Measurements from ENCODE around the gene MARCHF10. TPM values are rescaled to one million over a fixed set of nuclear protein-coding genes. Genes with fewer than 3 reads are reported as not detected.
A peak's percentile ranks its signal among the peaks of the same experiment; 100 is the strongest.
"Not testable (repeated sequence)": the region's sequence is repeated elsewhere in the genome, so short reads cannot be mapped to it uniquely, and the experiment has no call there.

MARCHF10 gene
- total and polyA plus RNA-seq, 3 donors from 2014 or later, result 61.5 to 266 (median 118) TPM

DNA sequence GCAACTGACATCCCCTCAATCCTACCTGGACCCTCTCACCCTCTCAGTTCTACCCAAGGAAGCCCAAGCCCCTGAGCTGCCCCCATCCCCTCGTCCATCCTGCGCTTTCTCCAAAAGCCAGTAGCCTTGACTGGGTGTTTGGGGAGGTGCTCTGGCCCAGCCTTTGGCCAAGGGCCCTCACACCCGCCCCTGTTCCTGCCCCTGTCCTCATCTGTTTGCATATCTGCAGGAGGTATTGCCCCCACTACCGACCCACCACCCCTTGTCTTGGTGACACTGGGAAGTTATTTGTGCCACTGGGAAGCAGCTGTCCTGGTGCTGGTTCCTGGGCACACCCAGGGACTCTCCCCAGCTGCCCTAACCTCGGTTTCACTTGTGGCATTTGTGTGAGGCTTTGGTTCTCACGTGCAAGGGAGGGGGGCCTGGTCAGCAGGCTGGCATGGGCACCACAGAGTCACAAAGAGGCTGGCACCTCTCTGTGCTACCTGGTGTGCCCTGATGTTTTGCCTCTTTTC is 105.3 kb downstream of the MARCHF10 start:
- 56 to 65% methylated on average over 6 of the region's 6 CpGs for WGBS, 2 donors
- no peaks in the 10 kb centered on the region for H3K27me3 ChIP-seq
- no peaks in the 10 kb centered on the region for H3K9me3 ChIP-seq
- no peak overlapping the region for H3K4me3 ChIP-seq
- peaks cover 23% of the 10 kb centered on the region for H3K4me1 ChIP-seq
- no peaks in the 10 kb centered on the region for H3K36me3 ChIP-seq (ENCODE audit: low read depth, missing control alignments)
- TF ChIP-seq, protein P1, sequence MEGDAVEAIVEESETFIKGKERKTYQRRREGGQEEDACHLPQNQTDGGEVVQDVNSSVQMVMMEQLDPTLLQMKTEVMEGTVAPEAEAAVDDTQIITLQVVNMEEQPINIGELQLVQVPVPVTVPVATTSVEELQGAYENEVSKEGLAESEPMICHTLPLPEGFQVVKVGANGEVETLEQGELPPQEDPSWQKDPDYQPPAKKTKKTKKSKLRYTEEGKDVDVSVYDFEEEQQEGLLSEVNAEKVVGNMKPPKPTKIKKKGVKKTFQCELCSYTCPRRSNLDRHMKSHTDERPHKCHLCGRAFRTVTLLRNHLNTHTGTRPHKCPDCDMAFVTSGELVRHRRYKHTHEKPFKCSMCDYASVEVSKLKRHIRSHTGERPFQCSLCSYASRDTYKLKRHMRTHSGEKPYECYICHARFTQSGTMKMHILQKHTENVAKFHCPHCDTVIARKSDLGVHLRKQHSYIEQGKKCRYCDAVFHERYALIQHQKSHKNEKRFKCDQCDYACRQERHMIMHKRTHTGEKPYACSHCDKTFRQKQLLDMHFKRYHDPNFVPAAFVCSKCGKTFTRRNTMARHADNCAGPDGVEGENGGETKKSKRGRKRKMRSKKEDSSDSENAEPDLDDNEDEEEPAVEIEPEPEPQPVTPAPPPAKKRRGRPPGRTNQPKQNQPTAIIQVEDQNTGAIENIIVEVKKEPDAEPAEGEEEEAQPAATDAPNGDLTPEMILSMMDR (IDR thresholded peaks at IDR 0.05), result no peak
- TF ChIP-seq POLR2A (IDR thresholded peaks at IDR 0.05), result no peak
- no peak for DNase-seq
- no peak overlapping the region for H3K27ac ChIP-seq
- intact Hi-C loops (cut with DNase I; ENCODE audit: low total_unique reads), result loop anchor here (5.0 to 10.0 kb wide), 2 partner anchors 264 to 702 kb away; partner anchors contain the start of gene TANC2

DNA sequence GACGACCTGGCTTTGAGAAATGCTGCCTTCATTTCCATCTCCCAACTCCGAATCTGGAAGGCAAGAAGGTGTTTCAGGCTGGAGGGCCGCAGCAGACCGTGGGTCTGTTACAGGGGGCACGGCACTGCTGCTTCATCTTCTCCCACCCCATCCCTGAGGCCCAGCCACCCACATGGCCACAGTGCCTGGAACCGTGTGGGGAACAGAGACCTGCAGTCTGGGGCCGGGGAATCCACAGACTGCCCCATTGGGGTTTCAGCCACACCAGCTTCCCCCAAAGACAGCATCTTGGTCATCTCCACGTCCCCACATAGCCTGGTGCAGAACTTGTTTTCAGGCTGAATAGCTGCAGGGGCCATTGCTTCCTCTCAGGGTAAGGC is 106.4 kb downstream of the MARCHF10 start:
- 84 to 85% methylated on average over 8 of the region's 8 CpGs for WGBS, 2 donors
- Histone ChIP-seq H3K4me3 (no peak overlapping the region), H3K4me1 (peaks cover 31% of the 10 kb centered on the region), H3K9me3 (no peaks in the 10 kb centered on the region), H3K36me3 (ENCODE audit: low read depth, missing control alignments) (no peaks in the 10 kb centered on the region), H3K27me3 (no peaks in the 10 kb centered on the region), H3K27ac (no peak overlapping the region)
- no peak for DNase-seq
- intact Hi-C loops (cut with DNase I; ENCODE audit: low total_unique reads), result loop anchor here (5.0 to 10.0 kb wide), 2 partner anchors 266 to 703 kb away; partner anchors contain the start of gene TANC2
- TF ChIP-seq, protein P1 (IDR thresholded peaks at IDR 0.05), result no peak
- TF ChIP-seq POLR2A (IDR thresholded peaks at IDR 0.05), result no peak

DNA sequence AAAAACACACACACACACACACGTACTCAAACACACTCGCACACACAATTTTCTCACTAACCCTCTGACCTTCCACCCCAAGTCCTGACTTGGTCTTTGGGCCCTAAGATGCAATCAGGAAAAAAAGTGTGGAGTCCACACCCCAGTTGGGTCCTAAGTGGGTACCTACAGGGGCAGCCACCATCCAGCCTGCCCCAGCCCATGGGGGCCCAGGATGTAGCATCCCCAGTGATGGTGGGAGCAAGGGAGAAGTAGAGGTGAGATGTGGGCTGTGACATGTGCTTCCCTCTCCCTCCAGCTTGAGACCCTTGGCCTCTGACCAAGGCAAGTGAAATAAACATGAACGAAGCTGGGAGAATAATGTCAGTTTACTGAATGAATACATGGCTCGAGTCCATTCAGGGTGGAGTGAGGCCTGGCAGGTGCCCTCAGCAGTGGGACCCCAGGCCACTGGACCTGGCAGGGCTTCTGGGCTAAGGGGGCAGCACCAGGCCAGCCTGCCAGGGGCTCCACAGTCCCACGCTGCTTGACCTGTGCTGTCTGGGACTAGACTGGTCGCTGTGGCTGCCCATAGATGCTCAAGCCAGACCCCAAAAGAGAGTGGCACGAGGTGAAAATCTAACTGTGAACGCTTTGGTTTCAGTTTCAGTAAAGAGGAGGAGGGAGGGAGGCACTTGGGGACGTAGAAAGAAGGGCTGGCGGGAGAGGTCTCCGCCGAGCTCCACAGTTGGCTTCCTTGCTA is 107.0 kb downstream of the MARCHF10 start:
- no peak for TF ChIP-seq POLR2A (IDR thresholded peaks at IDR 0.05)
- TF ChIP-seq, protein P1 (IDR thresholded peaks at IDR 0.05), result no peak
- Histone ChIP-seq H3K36me3 (ENCODE audit: low read depth, missing control alignments) (no peaks in the 10 kb centered on the region), H3K4me3 (no peak overlapping the region), H3K4me1 (peaks cover 32% of the 10 kb centered on the region), H3K9me3 (no peaks in the 10 kb centered on the region), H3K27ac (no peak overlapping the region), H3K27me3 (no peaks in the 10 kb centered on the region)
- DNase-seq, result no peak
- intact Hi-C loops (cut with DNase I; ENCODE audit: low total_unique reads), result loop anchor here (5.0 to 10.0 kb wide), 2 partner anchors 266 to 704 kb away; partner anchors contain the start of gene TANC2
- 79% methylated on average over 12 of the region's 12 CpGs for whole genome bisulfite sequencing, 2 donors

DNA sequence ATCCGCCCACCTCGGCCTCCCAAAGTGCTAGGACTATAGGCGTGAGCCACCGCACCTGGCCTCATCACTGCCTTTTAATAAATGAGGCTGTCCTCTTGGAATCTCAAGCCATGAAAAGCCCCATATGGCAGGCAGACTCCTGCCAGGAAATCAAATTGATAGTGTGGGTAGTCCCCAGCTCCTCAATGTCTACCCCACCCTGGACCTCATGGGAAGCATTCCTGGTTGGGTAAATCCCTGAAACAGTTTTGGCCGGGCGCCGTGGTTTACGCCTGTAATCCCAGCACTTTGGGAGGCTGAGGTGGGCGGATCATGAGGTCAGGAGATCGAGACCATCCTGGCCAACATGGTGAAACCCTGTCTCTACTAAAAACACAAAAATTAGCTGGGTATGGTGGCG is 109.7 kb downstream of the MARCHF10 start:
- H3K36me3 ChIP-seq (ENCODE audit: low read depth, missing control alignments); H3K4me3 ChIP-seq; H3K27ac ChIP-seq; intact Hi-C loops (cut with DNase I; ENCODE audit: low total_unique reads); H3K27me3 ChIP-seq; H3K9me3 ChIP-seq; DNase-seq: not testable (repeated sequence)
- 86 to 88% methylated on average over 11 of the region's 11 CpGs for WGBS, 2 donors
- peaks cover 38% of the 10 kb centered on the region for H3K4me1 ChIP-seq

DNA sequence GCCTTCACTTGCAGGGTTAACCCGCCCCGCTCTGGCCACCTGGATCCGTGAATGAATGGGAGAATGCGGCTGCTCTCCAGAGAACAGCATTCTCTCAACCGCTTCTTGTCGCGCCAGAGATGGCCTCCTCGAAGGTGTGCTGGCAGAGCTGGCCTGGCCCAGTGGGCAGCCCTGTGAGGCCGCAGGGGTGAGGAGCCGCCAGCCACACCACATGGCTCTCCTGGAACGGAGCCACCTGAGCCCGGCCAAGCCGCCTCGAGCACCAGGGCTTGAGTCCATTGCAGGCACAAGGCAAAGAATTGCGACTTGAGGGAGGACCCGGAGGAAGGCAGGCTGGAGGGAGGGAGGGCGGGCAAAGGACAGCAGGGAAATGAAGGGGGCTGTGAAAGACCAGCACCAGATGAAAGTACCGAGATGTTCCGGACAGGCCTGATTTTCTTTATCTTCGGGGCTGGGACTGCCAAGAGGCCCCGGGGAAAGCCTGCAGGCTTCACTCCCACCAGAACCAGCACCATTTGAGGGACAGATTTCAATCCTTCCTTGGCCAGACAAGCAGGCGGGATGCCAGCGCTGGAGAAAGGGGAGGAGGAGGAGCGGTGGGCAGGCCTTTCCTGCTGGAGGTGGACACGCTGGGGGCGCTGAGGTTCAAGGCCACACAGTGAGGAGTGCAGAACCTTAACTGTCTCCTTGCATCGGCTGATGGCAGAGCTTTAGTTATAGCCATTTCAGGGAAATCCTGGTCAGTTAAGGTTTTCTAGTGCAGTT is 111.2 kb downstream of the MARCHF10 start:
- H3K36me3 ChIP-seq (ENCODE audit: low read depth, missing control alignments), result no peaks in the 10 kb centered on the region
- H3K27me3 ChIP-seq, result no peaks in the 10 kb centered on the region
- peaks cover 45% of the 10 kb centered on the region for H3K4me1 ChIP-seq
- peak overlapping the region in 1 of 2 donors; percentile 44 for H3K27ac ChIP-seq
- DNase-seq, result peak; percentile 69
- TF ChIP-seq POLR2A (IDR thresholded peaks at IDR 0.05), result no peak
- TF ChIP-seq, protein P1 (IDR thresholded peaks at IDR 0.05), result no peak
- 35 to 43% methylated on average over 27 of the region's 27 CpGs for WGBS, 2 donors
- intact Hi-C loops (cut with DNase I; ENCODE audit: low total_unique reads), result no loop called here
- H3K4me3 ChIP-seq, result no peak overlapping the region
- H3K9me3 ChIP-seq, result no peaks in the 10 kb centered on the region

Data from testis (tissue), 3 donors.